GM19099 (cell line): ENCODE measurements around the gene CCDC85A.

Source experiments
- POLR2A ChIP-seq: IDR thresholded peaks from 3 replicates; pipeline ENCODE4 v1.6.1; 2011; ENCODE audit warnings: low read depth; ENCODE audit not compliant: insufficient read length; ENCODE audit errors: extremely low read depth

CCDC85A gene

DNA sequence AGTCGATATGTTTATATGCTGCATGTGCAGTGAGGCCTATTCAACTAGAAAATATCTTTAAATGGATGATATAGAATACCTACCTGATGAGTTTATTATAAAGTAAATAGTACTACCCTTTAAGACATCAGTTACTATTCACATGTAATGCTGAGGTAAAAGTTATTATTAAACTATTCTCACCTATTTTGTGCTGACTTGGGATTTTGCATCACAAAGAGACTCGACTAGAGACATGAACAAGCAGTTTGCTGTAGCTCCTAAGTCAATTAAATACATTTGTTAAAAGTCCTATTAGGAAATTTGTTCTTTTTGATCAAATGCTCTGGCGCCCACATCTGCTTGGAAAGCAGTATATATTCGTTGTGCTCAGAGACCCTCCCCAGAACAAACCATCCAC, 164.1 kb downstream of the CCDC85A start:
- no peak for TF ChIP-seq POLR2A

DNA sequence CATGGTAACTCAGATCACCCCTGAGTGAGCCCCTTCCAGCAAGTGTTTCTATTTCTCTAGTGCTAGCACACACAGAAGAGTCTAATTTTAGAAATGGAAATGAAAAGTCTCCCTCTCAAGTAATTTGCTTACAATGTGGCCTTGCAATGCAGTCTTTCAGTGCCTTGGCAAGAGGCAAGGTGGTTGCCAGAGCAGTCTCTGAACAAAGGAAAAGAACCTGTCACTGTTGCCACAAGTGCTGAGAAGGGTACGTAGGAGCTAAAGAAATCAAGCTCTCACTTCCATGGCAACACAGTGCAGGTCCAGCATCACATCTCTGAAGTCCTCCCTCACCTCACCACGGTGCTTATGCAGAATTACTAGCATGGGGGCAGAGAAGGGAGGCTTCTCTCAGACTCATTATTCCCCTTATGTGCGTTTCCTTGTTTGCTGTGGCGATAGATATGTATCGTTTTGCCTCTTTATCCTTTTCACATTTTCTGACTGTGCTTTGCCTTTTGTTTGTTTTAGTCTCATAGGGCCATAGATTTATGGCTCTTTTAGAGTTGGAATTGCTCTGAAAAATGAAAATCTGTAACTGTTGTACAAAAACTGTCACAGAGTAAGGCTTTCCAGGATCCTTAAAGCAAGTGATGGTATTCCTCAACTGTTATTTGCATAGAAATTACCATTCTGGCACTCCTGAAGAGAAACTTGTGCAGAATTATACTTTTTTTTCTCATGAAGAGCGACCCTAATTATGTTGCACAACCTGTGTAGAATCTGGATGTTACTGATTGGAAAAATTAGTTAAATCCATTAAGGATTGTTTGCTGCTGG, 164.8 kb downstream of the CCDC85A start:
- no peak for TF ChIP-seq POLR2A

DNA sequence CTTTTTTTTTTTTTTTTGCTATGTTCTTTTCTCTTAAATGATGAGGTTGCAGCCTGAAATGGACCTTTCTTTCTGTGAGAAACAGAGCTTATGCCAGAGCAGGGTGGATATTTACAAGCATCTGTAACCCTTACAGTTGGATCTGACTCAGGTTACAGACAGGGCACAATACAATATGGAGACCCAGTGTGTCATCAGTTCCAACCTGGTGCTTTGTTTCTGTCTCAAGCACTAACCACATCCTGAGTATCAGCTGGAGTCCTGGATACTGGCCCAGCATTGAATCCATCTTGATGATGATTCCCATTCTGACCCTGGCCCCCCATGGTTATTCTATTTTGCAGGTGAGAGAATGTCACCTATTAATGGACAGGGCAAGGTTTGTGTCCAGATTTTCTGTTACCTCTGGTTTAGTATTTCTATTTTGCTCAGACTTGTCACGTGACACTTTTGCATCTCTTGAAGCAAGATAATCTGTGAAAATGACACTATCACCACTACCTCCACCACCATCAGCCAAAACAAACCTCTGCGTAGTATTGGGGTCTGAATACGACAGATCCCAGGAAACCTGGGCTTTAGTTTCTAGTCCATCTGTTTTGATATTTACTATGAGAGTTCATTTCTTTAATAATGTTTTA, 174.0 kb downstream of the CCDC85A start:
- TF ChIP-seq POLR2A: no peak

DNA sequence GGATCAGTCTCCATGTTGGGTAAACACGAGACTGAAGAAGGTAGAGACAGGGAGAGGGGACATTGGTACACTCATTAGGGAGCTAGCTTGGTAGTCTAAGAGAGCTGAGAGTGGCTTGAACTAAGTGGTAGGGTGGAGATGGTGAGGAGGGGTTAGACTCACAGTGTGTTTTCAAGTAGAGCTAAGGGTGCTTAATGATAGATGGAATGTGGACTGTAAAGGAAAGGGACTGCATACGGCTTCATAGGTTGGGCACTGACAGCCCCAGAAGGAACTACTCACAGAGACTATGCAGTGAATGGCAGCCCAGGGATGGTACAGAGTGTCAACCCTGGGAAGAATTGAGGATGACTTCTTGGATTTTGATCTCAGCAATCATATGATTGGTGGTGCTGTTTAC, 178.1 kb downstream of the CCDC85A start:
- TF ChIP-seq POLR2A: no peak

DNA sequence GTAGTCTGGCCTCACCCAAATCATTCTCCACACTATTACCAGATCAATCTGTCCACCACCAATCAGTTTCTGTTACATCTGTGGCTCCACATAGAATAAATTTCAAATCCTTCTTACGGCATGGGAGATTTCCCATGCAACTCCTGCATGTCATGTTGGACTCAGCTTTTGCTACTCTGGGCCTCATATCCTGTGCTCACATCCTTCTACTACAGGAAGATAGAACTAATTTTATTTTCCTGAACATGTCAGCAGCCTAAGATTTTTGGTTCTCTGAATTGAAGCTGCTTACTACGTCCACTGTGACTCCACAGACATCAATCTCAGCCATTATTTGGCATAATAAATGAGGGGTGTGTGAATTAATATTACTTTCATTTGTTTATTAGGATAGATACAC, 181.1 kb downstream of the CCDC85A start:
- TF ChIP-seq POLR2A: no peak

DNA sequence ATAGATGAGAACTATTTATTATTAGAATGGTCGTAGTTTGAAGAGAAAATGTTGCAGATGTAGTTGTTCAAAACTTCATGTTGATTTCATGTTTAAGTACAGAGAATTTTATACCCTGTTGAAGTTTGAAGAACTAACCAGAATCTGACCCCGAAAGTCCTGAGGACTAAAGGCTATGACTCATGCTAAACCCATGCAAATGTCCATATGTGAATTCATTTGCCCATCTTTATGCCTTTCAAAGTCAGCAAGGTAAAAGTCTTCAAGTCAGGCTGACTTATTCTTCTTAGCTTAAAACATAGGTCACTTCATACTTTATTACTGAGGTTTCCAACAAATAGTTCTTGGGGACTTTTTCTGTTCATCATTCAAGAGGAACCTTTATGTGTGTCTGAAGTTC, 185.5 kb downstream of the CCDC85A start:
- TF ChIP-seq POLR2A: no peak

DNA sequence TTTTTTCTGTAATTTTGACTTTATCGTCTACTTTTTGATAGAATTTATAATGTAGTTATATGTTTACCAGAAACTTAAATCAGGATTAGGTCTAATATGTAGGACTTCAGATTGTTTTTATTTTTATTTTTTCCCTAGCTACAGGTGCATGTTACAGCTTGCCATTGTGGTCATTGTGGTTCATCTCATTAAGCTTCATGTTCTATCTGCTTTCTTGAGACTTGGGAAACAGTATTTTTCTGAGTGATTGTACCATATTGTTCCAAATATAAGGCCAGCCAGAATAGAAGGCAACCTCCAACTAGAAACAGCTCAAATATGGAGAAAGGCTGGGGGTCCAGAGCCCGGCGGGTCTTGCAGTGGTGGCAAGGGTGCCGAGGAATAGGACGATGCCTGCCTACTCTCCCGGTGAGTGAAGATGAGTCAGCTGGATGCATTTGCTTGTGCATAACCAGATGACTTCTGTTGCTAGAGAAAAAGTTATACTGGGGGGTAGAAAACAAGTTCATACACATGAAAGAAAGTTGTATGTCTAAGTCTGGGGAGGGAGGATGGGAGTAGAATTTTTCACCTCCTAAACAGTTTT, 188.4 kb downstream of the CCDC85A start:
- TF ChIP-seq POLR2A: no peak

DNA sequence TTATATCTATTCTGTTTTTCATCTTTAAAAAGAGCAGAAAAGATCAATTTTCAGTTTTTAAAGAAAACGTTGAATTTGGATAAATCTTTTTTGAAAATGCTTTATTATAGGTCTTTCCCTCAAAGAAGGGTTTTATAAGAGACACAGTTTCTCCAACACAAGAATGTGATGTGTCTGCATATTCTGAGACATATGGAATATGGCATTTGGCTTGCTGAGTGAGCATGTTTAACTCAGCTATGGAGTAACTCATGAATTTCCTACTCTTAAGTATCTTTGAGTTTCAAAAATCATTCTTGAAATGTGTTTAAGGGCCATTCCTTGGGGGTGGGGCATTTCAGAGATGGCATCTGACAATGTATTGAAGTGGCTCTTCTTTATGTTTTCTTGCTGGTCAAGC, 191.5 kb downstream of the CCDC85A start:
- no peak for TF ChIP-seq POLR2A

DNA sequence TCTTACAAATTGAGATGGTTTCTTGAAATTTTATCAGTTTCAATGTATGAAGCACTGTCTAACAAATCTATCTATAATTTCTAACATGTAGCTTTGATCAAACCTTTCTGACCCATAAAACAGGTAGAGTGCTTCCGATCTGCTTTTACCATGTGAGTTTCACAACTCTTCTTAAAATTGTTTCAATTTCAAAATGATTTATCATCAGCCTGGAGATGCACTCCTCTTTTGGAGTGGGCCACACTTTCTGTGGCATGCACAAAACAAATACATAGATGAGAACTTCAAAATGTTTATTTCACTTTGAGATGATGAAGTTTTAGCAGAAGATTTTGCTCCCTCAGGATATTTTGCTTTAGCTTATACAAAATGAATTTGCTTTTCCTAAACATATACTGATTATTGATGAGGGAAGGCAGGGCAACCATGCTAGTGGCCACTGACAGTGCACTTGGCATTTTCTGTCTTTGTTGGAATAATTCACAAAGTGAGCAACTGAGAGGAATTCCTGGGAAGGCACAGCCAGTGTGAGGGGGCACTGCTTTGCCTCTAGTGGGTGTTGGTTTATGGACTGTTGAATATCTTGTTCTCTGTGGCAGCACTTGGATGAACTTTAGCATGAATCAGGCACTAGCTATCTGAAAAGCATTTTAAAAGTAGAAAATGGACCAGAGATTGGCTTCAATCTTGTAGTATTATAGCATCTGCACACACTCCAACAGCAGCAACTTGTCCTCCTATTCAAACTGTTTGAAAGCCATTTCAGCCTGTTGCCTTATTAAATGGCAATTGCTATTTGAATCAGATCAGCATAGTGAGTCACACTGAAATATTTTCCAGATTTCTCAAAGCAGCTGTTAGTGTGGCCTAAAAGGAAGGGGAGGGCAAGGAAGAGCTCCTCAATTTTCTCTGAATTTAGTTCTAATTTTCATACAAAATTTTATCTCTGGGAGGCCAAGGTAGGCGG, 193.2 kb downstream of the CCDC85A start:
- TF ChIP-seq POLR2A: no peak

DNA sequence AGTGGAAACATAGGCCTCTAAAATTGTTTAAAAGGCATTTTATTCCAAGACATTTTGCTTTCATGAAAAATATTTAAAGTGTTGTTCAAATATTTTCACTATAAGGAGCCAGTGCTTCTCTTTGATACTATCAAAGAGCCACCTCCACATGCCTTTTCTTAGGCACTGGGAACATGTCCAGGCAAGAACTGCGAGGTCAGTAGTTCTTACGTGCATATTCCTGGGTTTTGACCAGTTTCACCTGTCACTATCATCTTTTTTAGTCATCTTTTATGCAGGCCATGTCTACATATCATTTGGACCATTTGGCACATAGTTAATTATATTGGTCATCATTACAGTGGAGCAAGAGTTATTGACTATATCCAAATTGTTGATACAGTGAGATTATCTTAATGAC, 195.3 kb downstream of the CCDC85A start:
- no peak for TF ChIP-seq POLR2A

DNA sequence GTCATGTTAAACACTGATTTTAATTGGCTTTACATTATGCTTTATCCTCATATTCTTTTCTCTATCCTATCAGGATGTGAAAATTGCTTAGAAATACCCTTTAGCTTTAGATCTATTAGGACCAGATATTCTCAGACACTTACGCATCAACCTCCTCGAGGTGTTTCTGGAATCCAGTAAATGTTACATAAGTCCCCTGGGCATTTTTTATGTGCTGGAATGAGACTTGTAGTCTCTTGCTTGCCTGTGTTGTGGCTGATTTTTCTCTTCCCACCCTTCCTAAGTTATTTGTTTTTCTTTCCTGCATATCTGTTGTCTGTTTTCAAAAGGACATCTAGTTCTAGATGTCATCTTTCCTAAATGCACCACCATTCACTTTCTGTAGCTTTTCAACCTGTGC, 197.1 kb downstream of the CCDC85A start:
- no peak for TF ChIP-seq POLR2A

DNA sequence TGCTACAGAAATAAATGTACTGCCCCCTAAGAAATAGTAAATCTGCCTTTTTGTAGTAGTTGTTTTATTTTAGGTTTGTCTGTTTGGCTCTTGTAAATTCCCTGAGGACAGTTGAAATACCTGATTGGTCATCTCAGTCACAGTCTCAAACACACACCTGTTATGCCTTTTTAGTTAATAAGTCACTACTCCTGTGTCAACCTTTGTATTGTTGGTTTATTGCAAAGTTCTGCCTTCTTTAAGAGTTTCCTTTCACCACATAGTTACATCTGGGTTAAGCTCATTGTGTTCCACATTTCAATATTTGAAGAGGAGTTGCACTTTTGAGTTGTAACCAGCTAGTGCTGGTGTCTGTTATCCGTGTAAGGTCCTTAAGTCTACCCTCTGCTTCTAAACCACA, 198.7 kb downstream of the CCDC85A start:
- no peak for TF ChIP-seq POLR2A

DNA sequence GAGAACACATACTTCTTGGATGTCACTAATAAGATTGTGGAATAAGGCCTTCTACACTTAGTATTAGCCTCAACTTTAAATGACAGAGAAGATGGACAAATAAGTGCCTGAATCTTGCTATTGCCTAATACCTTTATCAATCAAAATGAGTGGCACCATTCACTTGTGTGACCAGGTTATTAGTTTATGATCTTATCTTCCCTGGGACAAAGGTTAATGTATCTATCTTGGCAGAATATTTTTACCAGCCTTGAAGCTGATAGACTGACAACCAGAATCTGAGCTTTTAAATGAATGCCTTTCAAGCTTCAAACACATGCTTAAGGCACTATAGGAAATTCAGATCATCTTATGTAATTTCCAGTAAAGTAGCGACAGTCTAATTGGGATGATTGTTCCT, 202.9 kb downstream of the CCDC85A start:
- no peak for TF ChIP-seq POLR2A

DNA sequence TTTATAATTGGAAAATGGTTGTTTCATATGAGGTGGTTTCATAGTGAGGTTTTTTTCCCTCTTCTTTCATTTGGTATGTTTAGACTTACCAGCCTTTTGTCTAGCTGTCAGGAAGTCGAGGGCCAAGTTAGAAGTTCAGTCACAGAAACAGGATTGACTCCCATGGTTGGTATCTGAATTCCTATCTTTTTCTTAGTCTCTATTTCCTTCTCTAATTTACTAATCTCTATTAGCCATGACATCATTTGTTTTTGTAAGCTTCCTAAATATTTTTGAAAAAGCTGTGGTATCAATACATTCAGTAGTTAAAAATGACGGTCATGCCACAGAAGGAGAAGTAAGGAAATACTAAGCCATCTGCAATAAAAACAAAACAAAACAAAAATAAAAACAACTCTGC, 206.9 kb downstream of the CCDC85A start:
- TF ChIP-seq POLR2A: no peak

DNA sequence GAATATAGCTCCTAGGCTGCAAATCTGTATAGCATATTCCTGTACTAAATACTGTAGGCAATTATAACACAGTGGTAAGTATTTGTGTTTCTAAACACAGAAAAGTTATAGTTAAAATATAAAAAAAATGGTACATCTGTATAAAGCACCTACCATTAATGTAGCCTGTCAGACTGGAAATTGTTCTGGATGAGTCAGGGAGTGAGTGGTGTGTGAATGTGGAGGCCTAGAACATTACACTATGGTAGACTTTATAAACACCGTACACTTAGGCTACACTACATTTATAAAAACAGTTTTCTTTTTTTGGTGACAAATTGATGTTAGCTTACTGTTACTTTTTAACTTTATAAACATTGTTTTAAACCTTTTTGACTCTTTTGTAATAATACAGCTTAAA, 226.3 kb downstream of the CCDC85A start:
- no peak for TF ChIP-seq POLR2A

DNA sequence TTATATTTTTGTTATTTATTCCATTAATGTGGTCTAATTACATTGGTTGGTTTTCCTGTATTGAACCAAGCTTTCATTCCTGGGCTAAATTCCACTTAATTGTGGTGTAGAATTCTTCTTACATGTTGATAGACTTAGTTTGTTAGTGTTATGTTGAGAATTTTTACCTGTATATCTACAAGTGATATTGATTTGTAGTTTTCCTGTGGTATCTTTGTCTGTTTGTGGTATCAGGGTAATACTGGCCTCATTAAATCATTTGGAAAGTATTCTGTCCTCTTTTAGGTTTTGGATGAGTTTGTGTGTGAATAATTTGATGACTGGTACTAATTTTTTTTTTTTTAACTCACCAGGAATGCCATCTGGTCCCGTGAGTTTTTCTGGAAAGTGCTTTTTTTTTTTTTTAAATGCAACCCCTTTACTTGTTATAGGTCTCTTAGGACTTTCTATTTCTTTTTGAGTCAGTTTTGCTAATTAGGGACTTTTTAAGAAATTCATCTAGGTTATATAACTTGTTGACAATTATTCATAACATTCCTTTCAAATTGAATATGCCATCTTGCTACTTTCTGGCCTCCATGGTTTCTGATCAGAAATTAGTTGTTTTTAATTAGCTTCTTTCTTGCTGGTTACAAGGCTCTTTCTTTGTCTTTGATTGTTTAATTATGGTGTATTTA, 232.8 kb downstream of the CCDC85A start:
- TF ChIP-seq POLR2A: no peak
